Right kidney (tissue), 9 donors: Measurements from ENCODE around the gene ENAM.

Source experiments
- DNase-seq: peaks from one replicate; pipeline ENCODE4 v3.0.0-alpha.2; 2016
- long read RNA-seq, 8 donors: transcript quantifications; one replicate each; lab custom pipeline, GENCODE V29; 2026

The ENAM gene, protein sequence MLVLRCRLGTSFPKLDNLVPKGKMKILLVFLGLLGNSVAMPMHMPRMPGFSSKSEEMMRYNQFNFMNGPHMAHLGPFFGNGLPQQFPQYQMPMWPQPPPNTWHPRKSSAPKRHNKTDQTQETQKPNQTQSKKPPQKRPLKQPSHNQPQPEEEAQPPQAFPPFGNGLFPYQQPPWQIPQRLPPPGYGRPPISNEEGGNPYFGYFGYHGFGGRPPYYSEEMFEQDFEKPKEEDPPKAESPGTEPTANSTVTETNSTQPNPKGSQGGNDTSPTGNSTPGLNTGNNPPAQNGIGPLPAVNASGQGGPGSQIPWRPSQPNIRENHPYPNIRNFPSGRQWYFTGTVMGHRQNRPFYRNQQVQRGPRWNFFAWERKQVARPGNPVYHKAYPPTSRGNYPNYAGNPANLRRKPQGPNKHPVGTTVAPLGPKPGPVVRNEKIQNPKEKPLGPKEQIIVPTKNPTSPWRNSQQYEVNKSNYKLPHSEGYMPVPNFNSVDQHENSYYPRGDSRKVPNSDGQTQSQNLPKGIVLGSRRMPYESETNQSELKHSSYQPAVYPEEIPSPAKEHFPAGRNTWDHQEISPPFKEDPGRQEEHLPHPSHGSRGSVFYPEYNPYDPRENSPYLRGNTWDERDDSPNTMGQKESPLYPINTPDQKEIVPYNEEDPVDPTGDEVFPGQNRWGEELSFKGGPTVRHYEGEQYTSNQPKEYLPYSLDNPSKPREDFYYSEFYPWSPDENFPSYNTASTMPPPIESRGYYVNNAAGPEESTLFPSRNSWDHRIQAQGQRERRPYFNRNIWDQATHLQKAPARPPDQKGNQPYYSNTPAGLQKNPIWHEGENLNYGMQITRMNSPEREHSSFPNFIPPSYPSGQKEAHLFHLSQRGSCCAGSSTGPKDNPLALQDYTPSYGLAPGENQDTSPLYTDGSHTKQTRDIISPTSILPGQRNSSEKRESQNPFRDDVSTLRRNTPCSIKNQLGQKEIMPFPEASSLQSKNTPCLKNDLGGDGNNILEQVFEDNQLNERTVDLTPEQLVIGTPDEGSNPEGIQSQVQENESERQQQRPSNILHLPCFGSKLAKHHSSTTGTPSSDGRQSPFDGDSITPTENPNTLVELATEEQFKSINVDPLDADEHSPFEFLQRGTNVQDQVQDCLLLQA
- long read RNA-seq, donor 1, result 0 reads
- long read RNA-seq, donor 2, result 0 reads
- long read RNA-seq, donor 3, result 0 reads
- long read RNA-seq, donor 4, partial matches to known transcripts, result 0 of 2 reads
- long read RNA-seq, donor 4, other reads (novel, unspliced or antisense), result 0 of 2 reads
- long read RNA-seq, donor 5, partial matches to known transcripts, result 0 of 1 reads
- long read RNA-seq, donor 5, other reads (novel, unspliced or antisense), result 0 of 1 reads
- long read RNA-seq, donor 6, result 0 reads
- long read RNA-seq, donor 7, partial matches to known transcripts, result 0 of 3 reads
- long read RNA-seq, donor 7, other reads (novel, unspliced or antisense), result 0 of 3 reads
- long read RNA-seq, donor 8, partial matches to known transcripts, result 0 of 2 reads
- long read RNA-seq, donor 8, other reads (novel, unspliced or antisense), result 0 of 2 reads

DNA sequence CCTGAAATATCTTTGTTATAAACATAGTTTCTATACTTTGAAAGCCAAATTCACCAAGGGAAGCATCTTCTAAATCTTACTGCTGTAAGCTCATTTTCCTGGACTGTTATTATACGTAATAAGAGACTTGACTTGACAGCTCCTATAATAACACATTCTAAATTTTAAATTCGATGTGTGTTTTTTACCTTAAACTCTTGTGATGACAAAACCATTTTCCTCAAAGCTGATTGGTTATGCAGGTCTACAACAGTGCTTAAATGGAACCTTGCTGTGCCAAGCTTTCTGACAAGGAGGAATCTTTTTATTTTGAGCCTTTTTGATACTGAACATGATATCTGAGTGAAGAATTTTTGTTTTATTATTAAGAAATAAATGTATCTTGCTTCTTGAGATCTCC lies at the start of gene ENAM:
Gene ENAM (plus strand): TSS at position 301 of the 400 bp plus-strand sequence. CDS start 757 bp downstream, outside the sequence.
- no peak for DNase-seq

DNA sequence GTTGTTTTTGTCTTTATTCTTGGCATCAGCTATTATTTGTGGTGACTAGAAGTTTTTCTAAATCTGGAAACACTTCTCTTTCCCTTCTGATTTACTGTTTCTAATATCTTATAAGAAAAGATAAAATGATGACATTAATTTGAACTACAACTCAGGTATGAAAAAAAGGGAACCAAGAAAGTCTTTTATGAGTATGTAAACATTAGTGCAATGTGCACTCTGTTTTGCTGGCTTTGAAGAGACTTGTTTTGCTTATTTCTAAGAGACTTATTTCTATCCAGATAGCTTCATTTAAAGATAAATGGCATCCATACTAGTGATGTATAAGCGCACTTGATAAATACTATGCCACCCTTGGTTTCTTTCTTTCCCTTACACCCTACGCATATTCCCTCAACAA lies 46.6 kb upstream of the ENAM start:
- no peak for DNase-seq

DNA sequence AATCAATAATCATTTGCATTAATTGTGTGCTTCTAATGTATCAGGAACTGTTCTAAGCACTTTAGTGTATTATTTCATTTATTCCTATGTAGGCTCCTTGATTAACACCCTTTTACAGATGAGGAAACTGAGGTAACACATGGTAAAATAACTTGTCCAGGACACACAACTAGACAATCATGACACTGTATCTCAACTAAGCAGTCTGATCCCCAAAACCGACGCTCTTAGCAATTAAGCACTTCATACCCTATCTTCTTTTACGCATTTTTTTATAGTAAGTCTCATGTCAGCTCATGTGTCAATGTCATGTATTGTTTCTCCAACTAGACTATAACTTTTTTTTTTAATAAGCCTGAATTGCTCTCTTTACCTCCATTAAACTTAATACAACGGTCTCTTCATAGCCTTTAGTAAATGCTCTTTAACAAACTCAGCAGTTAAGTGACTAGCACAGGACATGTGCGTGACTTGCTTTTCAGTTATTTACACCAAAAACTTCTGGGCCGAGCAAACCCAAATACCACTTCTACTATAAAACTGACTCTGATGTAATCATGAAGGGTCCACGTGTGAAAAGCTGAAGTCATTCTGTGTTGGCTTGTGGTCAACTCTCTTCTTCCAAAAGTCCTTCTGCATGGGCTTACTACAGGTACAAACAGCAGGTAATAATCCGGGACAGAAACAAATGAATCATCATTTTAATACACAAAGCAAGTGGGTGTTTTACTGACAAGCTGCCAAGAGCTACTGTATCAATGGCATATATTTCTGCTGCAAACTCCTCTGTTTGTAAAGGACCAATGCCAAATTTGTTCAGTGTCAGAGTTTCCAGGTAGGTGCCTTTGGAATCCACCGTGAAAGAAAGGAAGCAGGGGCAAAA lies 44.4 kb upstream of the ENAM start:
- DNase-seq, result no peak

DNA sequence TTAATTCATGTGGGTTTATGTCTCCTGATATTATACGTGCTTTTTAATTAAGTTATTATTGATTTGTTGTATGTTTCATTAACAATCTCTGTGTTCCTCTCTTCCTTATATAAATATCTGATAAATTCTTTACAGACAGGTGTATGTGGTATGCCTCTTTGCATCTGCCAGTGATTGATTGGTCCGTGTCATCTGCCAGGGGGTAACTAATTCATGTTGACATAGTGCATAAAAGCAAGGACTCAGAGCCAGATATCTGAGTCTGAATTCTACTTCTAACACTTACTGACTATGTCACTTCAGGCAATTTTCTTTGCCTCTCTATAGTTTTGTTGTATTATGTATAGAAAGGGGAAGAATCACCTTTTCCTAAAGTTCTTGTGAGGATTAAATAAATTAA lies 41.7 kb upstream of the ENAM start:
- no peak for DNase-seq

DNA sequence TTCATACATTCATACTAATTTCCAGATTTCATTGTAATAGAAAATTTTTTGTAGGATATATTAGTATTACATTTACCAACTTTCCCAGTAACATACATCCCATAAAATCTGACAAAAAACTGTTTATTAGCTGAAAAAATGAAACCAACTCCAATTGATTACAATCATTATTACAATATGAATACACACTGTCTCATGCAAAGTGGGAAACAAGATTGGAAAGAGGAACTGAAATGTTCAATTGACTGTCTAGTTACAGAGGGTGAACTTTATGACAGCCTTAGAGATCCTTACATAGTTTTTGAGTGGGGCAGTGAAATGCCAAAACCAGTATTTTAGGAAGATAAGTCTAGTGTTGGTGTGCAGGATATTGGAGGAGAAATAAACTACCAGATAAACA lies 38.8 kb upstream of the ENAM start:
- no peak for DNase-seq

DNA sequence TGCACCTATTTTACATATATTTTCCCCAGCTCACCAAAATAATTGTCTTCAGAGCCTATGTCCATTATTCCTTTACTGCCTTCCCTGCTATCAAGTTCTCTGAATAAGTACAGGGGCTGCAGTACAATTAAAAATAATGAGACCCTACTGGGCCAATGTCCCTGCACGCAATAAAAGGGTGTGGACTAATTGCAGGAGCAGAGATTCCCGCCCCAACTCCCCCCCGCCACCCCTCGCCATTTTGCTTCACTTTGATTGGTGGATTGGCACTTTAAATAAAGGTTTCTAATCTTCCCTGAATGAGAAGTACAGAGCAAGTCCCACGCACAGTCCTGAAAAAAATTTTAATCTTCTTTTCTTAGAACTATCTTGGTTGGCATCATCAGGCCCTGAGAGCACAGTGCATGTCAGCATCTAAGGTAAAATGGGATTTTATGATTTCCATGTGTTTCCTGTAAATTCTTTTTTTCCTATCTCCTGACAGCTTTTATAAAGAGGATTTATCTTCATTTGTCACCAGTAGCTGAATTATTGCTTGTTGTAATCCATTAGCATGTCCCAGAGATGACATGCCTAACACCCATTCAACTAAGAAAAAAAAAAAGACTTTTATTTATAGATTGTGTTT lies 36.5 kb upstream of the ENAM start, which contains the start of gene AMBN:
Gene AMBN (plus strand): TSS at position 302 of the 628 bp plus-strand sequence. CDS start 103 bp downstream, at position 405.
- DNase-seq, result no peak

DNA sequence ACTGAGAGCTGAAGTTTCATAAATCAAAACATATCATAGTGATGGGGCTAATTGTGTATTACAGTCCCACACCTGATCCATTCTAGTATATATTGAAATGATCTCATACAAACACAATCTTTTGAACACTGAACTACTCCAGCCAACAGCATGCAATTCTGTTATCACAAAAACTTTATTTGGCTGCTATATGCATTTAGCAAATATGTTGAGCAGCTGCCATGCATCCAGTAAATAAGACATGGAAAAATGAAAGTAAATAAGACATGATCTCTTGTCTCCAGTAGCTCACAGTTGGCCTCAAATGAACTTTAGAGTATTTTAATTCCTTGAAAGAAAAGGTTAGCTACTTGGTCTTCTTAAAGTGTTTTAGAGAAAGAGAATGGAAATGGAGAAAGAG lies 34.3 kb upstream of the ENAM start:
- no peak for DNase-seq

DNA sequence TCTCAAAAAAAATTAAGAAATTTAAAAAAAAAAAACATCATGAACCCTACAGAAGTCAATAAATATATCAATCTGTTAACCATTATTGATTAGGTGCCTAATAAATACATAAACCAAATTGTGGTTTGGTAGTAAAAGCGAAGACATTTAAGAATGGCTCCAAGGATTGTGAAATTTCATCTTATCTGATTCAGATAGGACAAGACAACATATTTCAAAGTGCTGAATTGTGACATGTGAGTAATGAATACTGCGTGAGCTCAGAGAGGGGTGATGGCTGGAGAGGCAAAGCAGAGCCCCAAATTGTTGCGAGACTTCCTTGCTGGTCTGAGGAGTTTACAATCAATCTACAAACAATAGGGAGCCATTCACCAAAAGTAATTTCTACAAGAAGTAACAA lies 28.2 kb upstream of the ENAM start:
- no peak for DNase-seq

DNA sequence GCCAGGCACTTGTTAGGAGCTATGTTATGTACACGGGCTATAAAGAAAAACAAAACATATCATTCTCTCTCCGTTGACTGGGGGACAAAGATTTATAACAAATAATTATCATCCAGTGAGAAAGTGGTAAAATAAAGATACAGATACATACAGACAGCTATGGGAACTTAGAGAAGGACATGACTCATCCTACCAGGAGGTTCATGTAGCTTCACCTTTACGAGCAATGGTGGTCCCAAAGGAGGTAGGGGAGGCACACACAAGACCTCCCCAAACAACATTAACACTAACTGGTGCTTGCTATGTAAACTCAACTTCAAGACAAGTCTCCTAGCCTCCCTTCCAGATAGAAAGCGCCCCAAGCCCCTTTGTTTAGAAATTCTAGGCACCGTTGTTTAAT lies 27.6 kb upstream of the ENAM start:
- peak; percentile 21 for DNase-seq

DNA sequence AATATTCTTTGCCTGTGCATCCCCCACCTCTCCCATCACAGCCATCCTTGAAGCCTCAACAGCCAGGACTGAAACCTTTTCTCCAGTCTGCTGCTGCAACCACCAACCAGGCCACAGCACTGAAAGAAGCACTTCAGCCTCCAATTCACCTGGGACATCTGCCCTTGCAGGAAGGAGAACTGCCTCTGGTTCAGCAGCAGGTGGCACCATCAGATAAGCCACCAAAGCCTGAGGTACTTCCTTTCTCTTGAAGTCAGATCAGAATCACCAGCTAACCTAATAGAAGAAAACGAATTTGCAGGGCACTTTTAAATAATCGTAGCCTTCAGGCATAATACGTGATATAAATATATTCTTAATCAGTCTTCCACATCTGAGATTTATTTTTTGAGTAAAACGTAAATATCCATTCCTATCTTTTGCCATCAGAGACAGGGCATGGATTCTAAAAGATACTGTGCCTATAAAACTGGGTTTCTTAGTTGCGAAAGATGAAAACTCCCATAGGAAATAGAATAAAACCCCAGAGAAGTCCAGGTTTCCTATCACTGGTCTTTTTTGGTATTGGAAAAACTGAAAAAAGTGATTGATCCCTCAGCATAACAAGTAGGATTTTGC lies 27.0 kb upstream of the ENAM start:
- peak; percentile 37 for DNase-seq

DNA sequence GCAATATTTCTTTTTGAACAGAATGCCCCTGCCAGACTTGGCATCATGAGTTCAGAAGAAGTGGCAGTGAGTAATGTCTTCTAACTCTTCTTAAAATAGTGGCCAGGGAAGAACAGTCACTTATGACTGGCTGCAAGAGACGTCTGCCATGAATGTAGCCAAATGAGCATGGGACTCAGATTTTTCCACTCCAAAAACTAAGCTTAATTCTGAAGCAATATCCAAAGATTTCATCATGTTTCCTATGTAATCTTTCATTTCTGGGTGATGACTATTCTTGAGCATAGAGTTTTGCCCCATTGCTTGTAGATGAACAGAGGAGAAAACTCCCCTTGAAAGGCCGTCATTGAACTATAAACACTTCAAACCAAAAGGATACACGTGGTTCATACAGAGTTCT lies 24.7 kb upstream of the ENAM start:
- no peak for DNase-seq

DNA sequence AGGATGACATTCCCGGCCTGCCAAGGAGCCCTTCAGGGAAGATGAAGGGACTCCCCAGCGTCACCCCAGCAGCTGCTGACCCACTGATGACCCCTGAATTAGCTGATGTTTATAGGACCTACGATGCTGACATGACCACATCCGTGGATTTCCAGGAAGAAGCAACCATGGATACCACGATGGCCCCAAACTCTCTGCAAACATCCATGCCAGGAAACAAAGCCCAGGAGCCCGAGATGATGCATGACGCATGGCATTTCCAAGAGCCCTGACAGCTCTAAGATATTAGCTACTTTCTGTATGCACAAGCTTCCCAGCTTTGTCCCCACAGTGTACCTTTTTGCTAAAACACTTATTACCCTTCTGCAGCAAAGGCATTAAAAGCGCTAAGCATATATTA lies 22.1 kb upstream of the ENAM start:
- no peak for DNase-seq

DNA sequence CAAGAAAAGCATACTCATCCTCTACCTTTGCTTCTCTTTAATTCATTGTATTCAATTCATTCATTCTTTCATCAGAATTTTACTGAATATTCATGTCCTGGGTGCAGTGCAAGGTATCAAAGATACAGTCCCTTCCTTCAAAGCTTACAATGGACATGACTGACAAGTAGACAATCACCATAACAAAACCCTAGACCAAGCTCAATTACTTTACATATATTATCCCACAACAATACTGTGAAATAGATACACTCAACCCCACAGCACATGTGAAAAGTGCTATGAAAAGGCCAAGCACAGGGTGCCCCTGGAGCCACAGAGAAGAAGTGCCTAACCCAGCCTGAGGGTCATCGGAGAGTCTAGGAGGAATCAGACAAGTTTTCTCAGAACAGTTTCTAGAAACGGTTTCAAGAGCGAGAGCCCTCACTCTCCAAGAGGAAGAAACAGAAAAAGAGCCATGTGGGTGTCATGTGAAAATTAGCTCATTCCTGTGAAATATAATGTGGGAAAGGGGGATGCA lies 21.1 kb upstream of the ENAM start:
- DNase-seq, result no peak

DNA sequence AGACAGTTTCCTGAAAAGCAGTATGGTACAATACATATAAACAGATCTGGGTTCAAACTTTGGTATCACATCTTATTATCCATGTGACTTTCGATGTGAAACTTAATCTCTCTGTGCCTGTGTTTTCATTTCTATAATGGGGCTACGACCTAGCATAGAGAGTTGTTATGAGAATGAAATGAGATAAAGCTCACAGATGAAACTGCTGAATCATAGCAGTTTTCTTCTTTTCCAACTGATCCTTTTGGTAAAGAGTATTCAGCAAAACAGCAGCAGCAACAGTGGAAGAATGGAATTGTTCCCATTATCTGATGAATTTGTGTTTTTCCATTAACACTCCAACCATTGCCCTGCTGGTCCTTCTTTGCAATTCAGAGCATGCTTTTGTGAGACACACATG lies 20.2 kb upstream of the ENAM start:
- no peak for DNase-seq

DNA sequence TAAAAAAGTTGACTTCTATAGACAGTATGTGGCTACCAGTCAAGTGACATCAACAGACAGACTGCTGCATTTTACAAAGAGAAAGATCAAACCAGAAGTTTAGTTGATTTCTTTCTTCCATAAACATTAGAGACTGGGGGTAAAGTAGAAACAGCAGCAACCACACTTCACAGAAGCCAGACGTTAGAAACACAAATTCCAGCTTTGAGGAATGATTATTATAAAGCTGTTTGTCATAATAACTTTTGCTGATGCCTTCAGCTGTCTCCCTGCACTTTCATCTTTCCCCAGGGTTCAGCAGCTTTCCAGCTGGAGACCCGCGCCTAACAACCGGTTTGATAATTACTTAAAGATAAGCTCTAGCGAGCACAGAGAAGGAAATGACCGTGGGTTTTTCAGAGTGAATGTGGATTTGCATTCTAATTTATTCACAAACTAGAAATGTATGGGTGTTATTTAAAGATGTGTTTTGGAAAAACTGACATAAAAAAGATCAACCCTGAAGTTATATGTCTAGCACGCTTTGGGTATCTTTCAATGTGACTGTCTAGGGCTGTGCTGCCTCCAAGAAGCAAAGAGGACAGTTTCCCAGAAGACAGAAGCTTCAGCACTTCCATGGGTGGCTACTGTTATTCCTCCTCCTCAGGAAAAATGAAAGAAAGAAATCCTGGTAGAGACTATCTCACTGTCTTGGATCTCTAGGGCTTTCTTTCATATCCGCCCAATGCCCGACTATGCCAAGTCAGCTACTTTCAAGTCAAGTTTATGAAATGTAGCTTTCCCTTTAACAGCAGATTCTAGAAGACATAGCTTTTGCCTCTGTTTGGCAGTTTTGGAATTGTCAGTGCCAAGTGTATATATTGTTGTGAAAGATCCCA lies 15.0 kb upstream of the ENAM start:
- peak; percentile 45 for DNase-seq

DNA sequence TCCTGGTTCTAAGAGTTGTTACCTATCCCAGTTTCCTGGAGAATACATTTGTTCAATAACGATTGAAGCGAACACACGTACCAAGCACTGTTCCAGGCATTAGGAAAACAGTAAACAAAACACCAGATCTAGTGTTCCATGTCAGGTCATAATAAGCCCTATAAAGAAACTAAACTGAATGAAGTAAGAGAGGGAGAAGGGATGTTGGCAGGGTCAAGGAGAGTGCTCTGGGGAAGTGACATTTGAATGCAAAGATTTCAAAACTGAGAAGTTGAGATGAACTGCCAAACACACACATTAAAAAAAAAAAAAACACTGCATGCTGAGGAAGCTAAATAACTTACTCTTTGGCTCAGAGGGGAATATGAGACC lies 14.4 kb upstream of the ENAM start:
- DNase-seq, result no peak

DNA sequence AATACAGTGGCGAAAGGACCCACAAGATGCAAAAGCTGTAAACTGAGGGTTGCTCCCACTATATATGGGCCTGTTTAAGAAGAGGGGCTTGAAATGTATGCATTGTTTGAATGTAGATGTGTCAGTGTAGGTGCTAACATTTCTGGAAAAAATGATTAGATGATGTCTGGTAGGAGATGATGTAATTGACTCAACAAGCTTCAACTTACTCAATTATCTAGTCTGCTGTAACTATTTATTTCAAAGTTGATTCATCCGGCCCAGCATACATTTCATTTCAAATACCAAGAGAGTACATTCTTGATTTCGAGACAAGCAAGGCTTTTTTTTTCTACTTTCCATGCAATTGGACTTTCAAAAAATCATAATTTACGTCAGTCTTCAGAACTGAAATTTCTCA lies 9.3 kb upstream of the ENAM start:
- DNase-seq, result no peak

DNA sequence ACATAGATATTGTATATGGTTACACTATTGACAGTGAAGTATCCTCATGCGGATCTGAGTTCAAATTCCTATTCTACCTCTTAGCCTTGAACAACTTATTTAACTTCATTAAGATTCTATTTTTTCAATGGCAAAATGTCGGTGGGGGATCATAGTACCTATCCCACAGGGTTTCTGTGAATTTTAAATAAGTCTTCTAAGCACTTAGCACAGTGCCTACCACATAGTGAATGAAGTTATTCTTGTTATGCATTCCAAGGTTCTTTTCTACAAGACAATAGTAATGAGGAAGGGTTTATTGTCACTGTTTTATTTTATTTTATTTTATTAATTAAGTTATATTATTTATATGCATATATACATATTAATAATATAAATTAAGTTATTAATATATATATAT lies 8.8 kb upstream of the ENAM start:
- no peak for DNase-seq

DNA sequence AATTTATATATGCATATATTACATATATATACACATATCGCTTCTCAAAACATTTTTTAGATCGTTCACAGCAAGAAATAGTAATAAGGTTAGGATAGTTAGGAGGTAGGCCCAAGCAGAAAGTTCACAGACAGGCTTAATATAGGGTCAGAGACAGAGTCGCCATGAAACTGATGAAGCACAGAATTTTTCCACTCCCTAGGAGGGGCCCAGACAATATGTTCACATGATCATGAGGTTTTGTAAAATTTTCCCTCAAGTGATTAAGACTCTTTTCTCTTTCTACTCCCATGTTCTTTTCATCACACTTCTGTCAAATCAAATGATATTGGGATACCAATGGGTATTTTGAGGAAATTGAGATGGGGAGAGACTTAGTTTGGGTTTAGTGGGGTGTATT lies 5.2 kb upstream of the ENAM start:
- DNase-seq, result no peak
